Prostate gland (tissue), 2 donors: ENCODE results near the gene PEX16. TPM values are rescaled to one million over a fixed set of nuclear protein-coding genes. Genes with fewer than 3 reads are reported as not detected.

ENCODE experiments used
- DNase-seq: peaks from one replicate; pipeline ENCODE4 v3.0.0-alpha.2; 2019; ENCODE audit warnings: low spot score
- H3K27ac ChIP-seq, 2 donors: fragments of 200-600 bp; sonication (generic); 2 replicates each; pipeline ENCODE4 v1.5.1; 2017 to 2019
- H3K27me3 ChIP-seq: fragments of 200-600 bp; sonication (generic); replicated peaks from 2 replicates; pipeline ENCODE4 v1.5.1; 2019; ENCODE audit not compliant: insufficient read depth
- H3K36me3 ChIP-seq, 2 donors: fragments of 200-600 bp; sonication (generic); 1 replicate in 1 of 2; 2 replicates in 1 of 2; pipeline versions ENCODE4 v1.5.1 to v1.8.1; 2017 to 2019
- H3K4me1 ChIP-seq: fragments of 200-600 bp; sonication (generic); replicated peaks from 2 replicates; pipeline ENCODE4 v1.5.1; 2019
- H3K4me3 ChIP-seq, 2 donors: fragments of 200-600 bp; sonication (generic); 2 replicates each; pipeline ENCODE4 v1.5.1; 2017 to 2019
- H3K9me3 ChIP-seq: fragments of 200-600 bp; sonication (generic); 2 replicates; pipeline ENCODE4 v1.5.1; 2017
- CTCF ChIP-seq, 4 experiments: fragments of 200-600 bp in 2 of 4; fragments of 450-650 bp in 2 of 4; sonication (generic) in 2 of 4; IDR thresholded peaks; 1 replicate in 3 of 4; 2 replicates in 1 of 4; pipeline ENCODE4 v1.5.1; 2016 to 2019; ENCODE audit warnings: antibody characterized with exemption in 4 of 4, mild to moderate bottlenecking in 2 of 4, moderate library complexity in 2 of 4
- POLR2A ChIP-seq: fragments of 450-650 bp; IDR thresholded peaks from one replicate; pipeline ENCODE4 v1.6.1; 2016; ENCODE audit warnings: antibody characterized with exemption, mild to moderate bottlenecking
- POLR2AphosphoS5 ChIP-seq: sonication (generic); formaldehyde crosslinking; IDR thresholded peaks from one replicate; pipeline ENCODE4 v1.6.1; 2017; ENCODE audit warnings: antibody characterized with exemption
- WGBS: methylation state at CpG from one replicate; pipeline ENCODE4 v1.1.5; 2018; 5-methylcytosine and 5-hydroxymethylcytosine counted together
- intact Hi-C: fragments of 100-400 bp; cut with DNase I; formaldehyde crosslinking; loops from one replicate; pipeline ENCODE4 v1.14.2; 2022
- total RNA-seq, 2 donors: library from RNA; depleted of rRNA; stranded (reverse); fragments of >200 nt; gene quantifications; one replicate each; pipeline ENCODE4 v1.1.0, GENCODE V29; 2016

The PEX16 gene
- total RNA-seq, 2 donors from 2014 or later = 31.8 to 35.4 TPM

- no peak for DNase-seq
- no peak for TF ChIP-seq POLR2A
- TF ChIP-seq POLR2AphosphoS5 = no peak
- no peaks in the 10 kb centered on the region for H3K9me3 ChIP-seq
- 78% methylated on average over 7 of the region's 7 CpGs for whole genome bisulfite sequencing
- H3K4me3 ChIP-seq = peak overlapping the region in 1 of 2 donors; percentile 60
- H3K4me1 ChIP-seq = peaks cover 21% of the 10 kb centered on the region
- intact Hi-C loops = loop anchor here (5.0 kb wide), 1 partner anchor 72 kb away; the partner anchor contains the start of gene CRY2
- no peaks in the 10 kb centered on the region for H3K27me3 ChIP-seq
- peaks cover 0 to 7% of the 10 kb centered on the region in 2 donors for H3K36me3 ChIP-seq
- peak overlapping the region; percentile 89 to 90 for H3K27ac ChIP-seq
Measured at GRCh38 chr11:45918962-45919675, 1.4 kb upstream of the PEX16 start.

GRCh38 chr11:45918331-45918941 lies 759 bp upstream of the PEX16 start:
- Histone ChIP-seq H3K4me1 (peaks cover 21% of the 10 kb centered on the region), H3K27me3 (no peaks in the 10 kb centered on the region), H3K27ac (peak overlapping the region; percentile 89 to 90), H3K9me3 (no peaks in the 10 kb centered on the region), H3K36me3 (peaks cover 0 to 10% of the 10 kb centered on the region in 2 donors), H3K4me3 (peak overlapping the region; percentile 60 to 74)
- TF ChIP-seq CTCF (IDR thresholded peaks at IDR 0.05) (no peak), POLR2AphosphoS5 (peak; percentile 65), POLR2A (peak; percentile 55)
- WGBS = 1% methylated on average over 38 of the region's 38 CpGs
- intact Hi-C loops = loop anchor here (5.0 kb wide), 1 partner anchor 71 kb away; the partner anchor contains the start of gene CRY2
- DNase-seq = peak; percentile 79

GRCh38 chr11:45917286-45917622 lies 423 bp downstream of the PEX16 start:
- intact Hi-C loops = loop anchor here (5.0 kb wide), 1 partner anchor 70 kb away; the partner anchor contains the start of gene CRY2
- Histone ChIP-seq H3K27ac (peak overlapping the region; percentile 89 to 90), H3K27me3 (no peaks in the 10 kb centered on the region), H3K4me1 (peaks cover 21% of the 10 kb centered on the region), H3K9me3 (no peaks in the 10 kb centered on the region), H3K4me3 (peak overlapping the region; percentile 60 to 74), H3K36me3 (peaks cover 0 to 10% of the 10 kb centered on the region in 2 donors)
- WGBS = 4% methylated on average over 16 of the region's 16 CpGs
- TF ChIP-seq POLR2AphosphoS5 (no peak), POLR2A (no peak), CTCF (IDR thresholded peaks at IDR 0.05) (no peak)
- no peak for DNase-seq

- 86% methylated on average over 13 of the region's 13 CpGs for WGBS
- Histone ChIP-seq H3K4me1 (peaks cover 9% of the 10 kb centered on the region), H3K4me3 (no peak overlapping the region), H3K27me3 (no peaks in the 10 kb centered on the region), H3K36me3 (peaks cover 9 to 12% of the 10 kb centered on the region in 2 donors), H3K27ac (no peak overlapping the region), H3K9me3 (no peaks in the 10 kb centered on the region)
- TF ChIP-seq POLR2AphosphoS5 (no peak), CTCF (IDR thresholded peaks at IDR 0.05) (no peak), POLR2A (no peak)
- no peak for DNase-seq
- intact Hi-C loops = loop anchor here (5.0 kb wide), 1 partner anchor 68 kb away; the partner anchor contains the start of gene CRY2
Measured at GRCh38 chr11:45915446-45915845, 2.2 kb downstream of the PEX16 start.

- H3K4me3 ChIP-seq = no peak overlapping the region
- intact Hi-C loops = no loop called here
- H3K9me3 ChIP-seq = no peaks in the 10 kb centered on the region
- no peak for DNase-seq
- TF ChIP-seq CTCF (IDR thresholded peaks at IDR 0.05) (no peak), POLR2AphosphoS5 (no peak), POLR2A (no peak)
- H3K27ac ChIP-seq = no peak overlapping the region
- no peaks in the 10 kb centered on the region for H3K27me3 ChIP-seq
- H3K36me3 ChIP-seq = peaks cover 9 to 12% of the 10 kb centered on the region in 2 donors
- 84% methylated on average over 20 of the region's 22 CpGs for WGBS
- H3K4me1 ChIP-seq = peaks cover 9% of the 10 kb centered on the region
Measured at GRCh38 chr11:45913942-45914635, 3.6 kb downstream of the PEX16 start.
